ENCODE results near the gene NPHP4. TPM values are rescaled to one million over a fixed set of nuclear protein-coding genes. Genes with fewer than 3 reads are reported as not detected.

The NPHP4 gene
- total and polyA plus RNA-seq, 9 of the 15 experiments (the other 6 are each of a cell fraction or from before 2014, with no cell fraction given) = 0.52 to 26.2 (median 6.7) TPM

DNA sequence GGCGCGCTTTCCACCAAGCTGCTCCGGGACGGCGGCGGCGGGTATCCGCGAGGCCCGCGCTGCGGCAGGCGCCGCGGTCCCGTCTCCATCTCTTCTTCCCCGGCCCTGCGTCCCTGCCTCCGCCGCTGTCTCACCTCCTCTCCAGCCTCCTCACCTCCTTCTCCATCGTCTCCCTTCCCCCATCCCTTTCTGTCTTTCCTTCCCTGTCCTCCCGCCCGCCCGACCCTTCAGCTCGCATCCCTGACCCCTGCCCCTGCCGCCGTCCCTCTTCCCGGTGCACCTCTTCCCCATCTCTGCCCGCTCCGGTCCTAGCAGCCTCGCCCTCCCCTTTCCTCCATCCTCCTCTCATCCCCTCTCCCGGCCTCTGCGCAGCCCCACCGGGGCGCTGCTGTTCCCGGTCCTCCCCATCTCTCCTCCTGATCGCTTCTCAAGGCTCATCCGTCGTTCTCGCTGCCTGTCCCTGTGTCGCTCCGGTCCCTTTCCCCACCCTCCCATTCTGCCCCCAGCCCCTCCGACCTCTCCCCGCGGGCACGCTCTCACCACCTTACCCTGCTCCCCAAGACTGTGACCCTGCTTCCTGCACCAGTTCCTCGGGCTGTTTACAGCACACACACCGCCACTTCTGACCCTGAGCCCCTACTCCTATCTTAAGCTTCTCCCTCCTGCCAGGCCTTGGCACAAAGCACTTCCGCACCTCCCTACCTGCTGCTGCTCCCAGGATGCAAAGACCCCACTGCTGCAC is 760 bp upstream of the NPHP4 start (continued):
- TF ChIP-seq, protein P1, sequence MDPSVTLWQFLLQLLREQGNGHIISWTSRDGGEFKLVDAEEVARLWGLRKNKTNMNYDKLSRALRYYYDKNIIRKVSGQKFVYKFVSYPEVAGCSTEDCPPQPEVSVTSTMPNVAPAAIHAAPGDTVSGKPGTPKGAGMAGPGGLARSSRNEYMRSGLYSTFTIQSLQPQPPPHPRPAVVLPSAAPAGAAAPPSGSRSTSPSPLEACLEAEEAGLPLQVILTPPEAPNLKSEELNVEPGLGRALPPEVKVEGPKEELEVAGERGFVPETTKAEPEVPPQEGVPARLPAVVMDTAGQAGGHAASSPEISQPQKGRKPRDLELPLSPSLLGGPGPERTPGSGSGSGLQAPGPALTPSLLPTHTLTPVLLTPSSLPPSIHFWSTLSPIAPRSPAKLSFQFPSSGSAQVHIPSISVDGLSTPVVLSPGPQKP (CRISPR knock-in tag; IDR thresholded peaks at IDR 0.05) = no peak
- TF ChIP-seq EZH2 (IDR thresholded peaks at IDR 0.05; ENCODE audit: borderline replicate concordance, low read depth, low read length) = no peak
- TF ChIP-seq HOXB6 (CRISPR knock-in tag; IDR thresholded peaks at IDR 0.05; ENCODE audit: borderline replicate concordance) = no peak
- TF ChIP-seq NR3C1 (CRISPR knock-in tag; IDR thresholded peaks at IDR 0.05) = no peak
- TF ChIP-seq, protein P2, sequence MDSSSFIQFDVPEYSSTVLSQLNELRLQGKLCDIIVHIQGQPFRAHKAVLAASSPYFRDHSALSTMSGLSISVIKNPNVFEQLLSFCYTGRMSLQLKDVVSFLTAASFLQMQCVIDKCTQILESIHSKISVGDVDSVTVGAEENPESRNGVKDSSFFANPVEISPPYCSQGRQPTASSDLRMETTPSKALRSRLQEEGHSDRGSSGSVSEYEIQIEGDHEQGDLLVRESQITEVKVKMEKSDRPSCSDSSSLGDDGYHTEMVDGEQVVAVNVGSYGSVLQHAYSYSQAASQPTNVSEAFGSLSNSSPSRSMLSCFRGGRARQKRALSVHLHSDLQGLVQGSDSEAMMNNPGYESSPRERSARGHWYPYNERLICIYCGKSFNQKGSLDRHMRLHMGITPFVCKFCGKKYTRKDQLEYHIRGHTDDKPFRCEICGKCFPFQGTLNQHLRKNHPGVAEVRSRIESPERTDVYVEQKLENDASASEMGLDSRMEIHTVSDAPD (CRISPR knock-in tag; IDR thresholded peaks at IDR 0.05) = no peak
- no peak for TF ChIP-seq ZNF644 (tag; IDR thresholded peaks at IDR 0.05; ENCODE audit: low read depth)
- peak; percentile 74 for TF ChIP-seq NUFIP1 (IDR thresholded peaks at IDR 0.05; ENCODE audit: partially characterized antibody)
- TF ChIP-seq, protein P3, sequence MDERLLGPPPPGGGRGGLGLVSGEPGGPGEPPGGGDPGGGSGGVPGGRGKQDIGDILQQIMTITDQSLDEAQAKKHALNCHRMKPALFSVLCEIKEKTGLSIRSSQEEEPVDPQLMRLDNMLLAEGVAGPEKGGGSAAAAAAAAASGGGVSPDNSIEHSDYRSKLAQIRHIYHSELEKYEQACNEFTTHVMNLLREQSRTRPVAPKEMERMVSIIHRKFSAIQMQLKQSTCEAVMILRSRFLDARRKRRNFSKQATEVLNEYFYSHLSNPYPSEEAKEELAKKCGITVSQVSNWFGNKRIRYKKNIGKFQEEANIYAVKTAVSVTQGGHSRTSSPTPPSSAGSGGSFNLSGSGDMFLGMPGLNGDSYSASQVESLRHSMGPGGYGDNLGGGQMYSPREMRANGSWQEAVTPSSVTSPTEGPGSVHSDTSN (CRISPR knock-in tag; IDR thresholded peaks at IDR 0.05; ENCODE audit: low read depth) = no peak
- TF ChIP-seq, protein P3 (tag; conservative IDR thresholded peaks at IDR 0.05; ENCODE audit: low read depth) = no peak
- TF ChIP-seq ZNF311 (CRISPR knock-in tag; IDR thresholded peaks at IDR 0.05) = no peak
- no peak for TF ChIP-seq KHSRP (IDR thresholded peaks at IDR 0.05)
- TF ChIP-seq, protein P4, sequence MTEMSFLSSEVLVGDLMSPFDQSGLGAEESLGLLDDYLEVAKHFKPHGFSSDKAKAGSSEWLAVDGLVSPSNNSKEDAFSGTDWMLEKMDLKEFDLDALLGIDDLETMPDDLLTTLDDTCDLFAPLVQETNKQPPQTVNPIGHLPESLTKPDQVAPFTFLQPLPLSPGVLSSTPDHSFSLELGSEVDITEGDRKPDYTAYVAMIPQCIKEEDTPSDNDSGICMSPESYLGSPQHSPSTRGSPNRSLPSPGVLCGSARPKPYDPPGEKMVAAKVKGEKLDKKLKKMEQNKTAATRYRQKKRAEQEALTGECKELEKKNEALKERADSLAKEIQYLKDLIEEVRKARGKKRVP (CRISPR knock-in tag; IDR thresholded peaks at IDR 0.05) = no peak
- TF ChIP-seq RAD51 (IDR thresholded peaks at IDR 0.05; ENCODE audit: borderline replicate concordance, low read depth) = 0 out of 2 replicates have a peak, but pooled peaks have one; percentile 4
- TF ChIP-seq SOX6 (IDR thresholded peaks at IDR 0.05) = no peak
- TF ChIP-seq CC2D1A (IDR thresholded peaks at IDR 0.05) = 0 out of 2 replicates have a peak, but pooled peaks have one; percentile 12
- TF ChIP-seq, protein P5, sequence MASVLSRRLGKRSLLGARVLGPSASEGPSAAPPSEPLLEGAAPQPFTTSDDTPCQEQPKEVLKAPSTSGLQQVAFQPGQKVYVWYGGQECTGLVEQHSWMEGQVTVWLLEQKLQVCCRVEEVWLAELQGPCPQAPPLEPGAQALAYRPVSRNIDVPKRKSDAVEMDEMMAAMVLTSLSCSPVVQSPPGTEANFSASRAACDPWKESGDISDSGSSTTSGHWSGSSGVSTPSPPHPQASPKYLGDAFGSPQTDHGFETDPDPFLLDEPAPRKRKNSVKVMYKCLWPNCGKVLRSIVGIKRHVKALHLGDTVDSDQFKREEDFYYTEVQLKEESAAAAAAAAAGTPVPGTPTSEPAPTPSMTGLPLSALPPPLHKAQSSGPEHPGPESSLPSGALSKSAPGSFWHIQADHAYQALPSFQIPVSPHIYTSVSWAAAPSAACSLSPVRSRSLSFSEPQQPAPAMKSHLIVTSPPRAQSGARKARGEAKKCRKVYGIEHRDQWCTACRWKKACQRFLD (CRISPR knock-in tag; IDR thresholded peaks at IDR 0.05) = 0 out of 2 replicates have a peak, but pooled peaks have one; percentile 34
- TF ChIP-seq, protein P6, sequence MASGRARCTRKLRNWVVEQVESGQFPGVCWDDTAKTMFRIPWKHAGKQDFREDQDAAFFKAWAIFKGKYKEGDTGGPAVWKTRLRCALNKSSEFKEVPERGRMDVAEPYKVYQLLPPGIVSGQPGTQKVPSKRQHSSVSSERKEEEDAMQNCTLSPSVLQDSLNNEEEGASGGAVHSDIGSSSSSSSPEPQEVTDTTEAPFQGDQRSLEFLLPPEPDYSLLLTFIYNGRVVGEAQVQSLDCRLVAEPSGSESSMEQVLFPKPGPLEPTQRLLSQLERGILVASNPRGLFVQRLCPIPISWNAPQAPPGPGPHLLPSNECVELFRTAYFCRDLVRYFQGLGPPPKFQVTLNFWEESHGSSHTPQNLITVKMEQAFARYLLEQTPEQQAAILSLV (tag; IDR thresholded peaks at IDR 0.05) = no peak
- TF ChIP-seq, protein P7, sequence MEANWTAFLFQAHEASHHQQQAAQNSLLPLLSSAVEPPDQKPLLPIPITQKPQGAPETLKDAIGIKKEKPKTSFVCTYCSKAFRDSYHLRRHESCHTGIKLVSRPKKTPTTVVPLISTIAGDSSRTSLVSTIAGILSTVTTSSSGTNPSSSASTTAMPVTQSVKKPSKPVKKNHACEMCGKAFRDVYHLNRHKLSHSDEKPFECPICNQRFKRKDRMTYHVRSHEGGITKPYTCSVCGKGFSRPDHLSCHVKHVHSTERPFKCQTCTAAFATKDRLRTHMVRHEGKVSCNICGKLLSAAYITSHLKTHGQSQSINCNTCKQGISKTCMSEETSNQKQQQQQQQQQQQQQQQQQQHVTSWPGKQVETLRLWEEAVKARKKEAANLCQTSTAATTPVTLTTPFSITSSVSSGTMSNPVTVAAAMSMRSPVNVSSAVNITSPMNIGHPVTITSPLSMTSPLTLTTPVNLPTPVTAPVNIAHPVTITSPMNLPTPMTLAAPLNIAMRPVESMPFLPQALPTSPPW (CRISPR knock-in tag; IDR thresholded peaks at IDR 0.05) = no peak
